Prostate gland (tissue), 2 donors: Measurements from ENCODE around the gene CRKL. TPM values are rescaled to one million over a fixed set of nuclear protein-coding genes. Genes with fewer than 3 reads are reported as not detected.

Experiments used
- DNase-seq: peaks from one replicate; pipeline ENCODE4 v3.0.0-alpha.2; 2019; ENCODE audit warnings: low spot score
- H3K27ac ChIP-seq, 2 donors: fragments of 200-600 bp; sonication (generic); 2 replicates each; pipeline ENCODE4 v1.5.1; 2017 to 2019
- H3K27me3 ChIP-seq: fragments of 200-600 bp; sonication (generic); replicated peaks from 2 replicates; pipeline ENCODE4 v1.5.1; 2019; ENCODE audit not compliant: insufficient read depth
- H3K36me3 ChIP-seq, 2 donors: fragments of 200-600 bp; sonication (generic); 1 replicate in 1 of 2; 2 replicates in 1 of 2; pipeline versions ENCODE4 v1.5.1 to v1.8.1; 2017 to 2019
- H3K4me1 ChIP-seq: fragments of 200-600 bp; sonication (generic); replicated peaks from 2 replicates; pipeline ENCODE4 v1.5.1; 2019
- H3K4me3 ChIP-seq, 2 donors: fragments of 200-600 bp; sonication (generic); 2 replicates each; pipeline ENCODE4 v1.5.1; 2017 to 2019
- H3K9me3 ChIP-seq: fragments of 200-600 bp; sonication (generic); 2 replicates; pipeline ENCODE4 v1.5.1; 2017
- POLR2A ChIP-seq: fragments of 450-650 bp; IDR thresholded peaks from one replicate; pipeline ENCODE4 v1.6.1; 2016; ENCODE audit warnings: antibody characterized with exemption, mild to moderate bottlenecking
- POLR2AphosphoS5 ChIP-seq: sonication (generic); formaldehyde crosslinking; IDR thresholded peaks from one replicate; pipeline ENCODE4 v1.6.1; 2017; ENCODE audit warnings: antibody characterized with exemption
- WGBS: methylation state at CpG from one replicate; pipeline ENCODE4 v1.1.5; 2018; 5-methylcytosine and 5-hydroxymethylcytosine counted together
- intact Hi-C: fragments of 100-400 bp; cut with DNase I; formaldehyde crosslinking; loops from one replicate; pipeline ENCODE4 v1.14.2; 2022
- total RNA-seq, 2 donors: library from RNA; depleted of rRNA; stranded (reverse); fragments of >200 nt; gene quantifications; one replicate each; pipeline ENCODE4 v1.1.0, GENCODE V29; 2016
- TF ChIP-seq, protein P1 (sequence below), 4 experiments: fragments of 200-600 bp in 2 of 4; fragments of 450-650 bp in 2 of 4; sonication (generic) in 2 of 4; IDR thresholded peaks; 1 replicate in 3 of 4; 2 replicates in 1 of 4; pipeline ENCODE4 v1.5.1; 2016 to 2019; ENCODE audit warnings: antibody characterized with exemption in 4 of 4, mild to moderate bottlenecking in 2 of 4, moderate library complexity in 2 of 4

The CRKL gene
- total RNA-seq, 2 donors from 2014 or later, result 41.6 to 72.0 TPM

DNA sequence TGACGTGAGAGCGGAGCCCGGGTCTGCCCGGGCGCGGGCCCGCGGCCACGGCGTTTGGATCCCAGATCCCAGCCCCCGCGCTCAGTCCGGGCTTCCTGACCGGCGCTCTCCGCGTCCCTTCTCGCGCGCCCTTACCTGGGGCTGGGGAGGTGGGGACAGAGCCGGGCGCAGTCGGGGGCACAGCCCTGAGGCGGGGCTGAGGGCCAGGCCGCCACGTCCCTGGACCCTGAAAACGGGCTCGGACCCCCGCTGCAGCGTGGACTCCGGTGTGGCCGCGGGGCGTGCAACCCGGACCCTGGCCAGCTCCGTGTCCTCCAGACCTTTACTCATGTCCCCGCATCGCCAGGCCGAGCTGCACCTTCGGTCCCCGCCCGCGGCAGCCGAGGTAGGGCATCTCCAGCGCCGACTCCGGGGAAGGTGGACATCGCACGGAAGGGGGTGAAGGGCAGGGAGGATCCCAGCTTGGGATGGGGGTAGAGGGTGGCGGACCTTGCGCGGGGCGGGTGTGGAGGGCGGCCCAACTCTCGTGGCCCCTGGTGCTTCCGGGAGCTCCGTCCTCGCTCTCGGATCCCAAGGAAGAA, 40.0 kb downstream of the CRKL start:
- H3K27me3 ChIP-seq, result no peaks in the 10 kb centered on the region
- H3K27ac ChIP-seq, result peak overlapping the region; percentile 61 to 77
- WGBS, result under 1% methylated on average over 42 of the region's 59 CpGs
- TF ChIP-seq, protein P1, sequence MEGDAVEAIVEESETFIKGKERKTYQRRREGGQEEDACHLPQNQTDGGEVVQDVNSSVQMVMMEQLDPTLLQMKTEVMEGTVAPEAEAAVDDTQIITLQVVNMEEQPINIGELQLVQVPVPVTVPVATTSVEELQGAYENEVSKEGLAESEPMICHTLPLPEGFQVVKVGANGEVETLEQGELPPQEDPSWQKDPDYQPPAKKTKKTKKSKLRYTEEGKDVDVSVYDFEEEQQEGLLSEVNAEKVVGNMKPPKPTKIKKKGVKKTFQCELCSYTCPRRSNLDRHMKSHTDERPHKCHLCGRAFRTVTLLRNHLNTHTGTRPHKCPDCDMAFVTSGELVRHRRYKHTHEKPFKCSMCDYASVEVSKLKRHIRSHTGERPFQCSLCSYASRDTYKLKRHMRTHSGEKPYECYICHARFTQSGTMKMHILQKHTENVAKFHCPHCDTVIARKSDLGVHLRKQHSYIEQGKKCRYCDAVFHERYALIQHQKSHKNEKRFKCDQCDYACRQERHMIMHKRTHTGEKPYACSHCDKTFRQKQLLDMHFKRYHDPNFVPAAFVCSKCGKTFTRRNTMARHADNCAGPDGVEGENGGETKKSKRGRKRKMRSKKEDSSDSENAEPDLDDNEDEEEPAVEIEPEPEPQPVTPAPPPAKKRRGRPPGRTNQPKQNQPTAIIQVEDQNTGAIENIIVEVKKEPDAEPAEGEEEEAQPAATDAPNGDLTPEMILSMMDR (IDR thresholded peaks at IDR 0.05), result no peak
- TF ChIP-seq POLR2AphosphoS5, result no peak
- TF ChIP-seq POLR2A, result no peak
- no peaks in the 10 kb centered on the region for H3K36me3 ChIP-seq
- H3K9me3 ChIP-seq, result no peaks in the 10 kb centered on the region
- intact Hi-C loops, result loop anchor here (10.0 kb wide), 1 partner anchor 52 kb away; no protein-coding TSS in a partner anchor
- H3K4me1 ChIP-seq, result peaks cover 4% of the 10 kb centered on the region
- DNase-seq, result no peak
- H3K4me3 ChIP-seq, result peak overlapping the region; percentile 55 to 58

DNA sequence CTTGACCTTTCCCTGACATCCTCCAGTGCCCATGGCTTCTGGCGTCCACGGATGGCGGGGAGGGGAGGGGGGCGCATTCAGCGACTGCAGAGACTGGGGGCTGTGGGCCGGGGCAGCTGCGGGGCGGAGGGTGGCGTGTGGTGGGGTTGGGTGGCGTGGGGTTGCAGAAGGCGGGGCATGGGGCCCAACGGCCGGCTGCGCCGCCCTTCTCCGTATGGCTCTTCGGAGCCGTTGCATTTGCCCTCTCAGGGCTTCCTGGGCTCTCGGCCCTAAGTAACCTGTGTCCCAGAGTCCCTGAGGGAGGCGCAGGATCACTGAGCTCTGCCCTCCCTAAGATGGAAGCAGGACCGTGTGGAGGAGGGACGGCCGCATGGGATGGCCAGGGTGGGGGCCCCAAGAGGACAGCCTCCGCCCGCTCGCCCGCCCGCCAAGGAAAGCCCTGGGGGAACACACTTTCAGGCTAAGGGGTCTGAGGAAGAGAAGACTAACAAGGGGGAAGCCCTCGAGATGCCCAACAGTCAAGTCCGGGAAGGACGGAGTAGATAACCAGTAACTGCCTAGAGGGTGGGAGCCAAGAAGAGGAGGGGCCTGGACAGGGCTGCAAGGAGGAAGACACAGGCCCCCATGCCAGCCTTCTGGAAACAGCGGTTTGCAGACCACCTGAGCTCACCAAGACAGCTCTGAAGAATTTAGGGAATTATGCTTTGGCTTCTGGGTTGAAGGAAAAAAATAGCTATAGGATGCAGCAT, 40.6 kb downstream of the CRKL start:
- intact Hi-C loops, result loop anchor here (10.0 kb wide), 1 partner anchor 53 kb away; no protein-coding TSS in a partner anchor
- H3K4me3 ChIP-seq, result peak overlapping the region; percentile 55 to 58

DNA sequence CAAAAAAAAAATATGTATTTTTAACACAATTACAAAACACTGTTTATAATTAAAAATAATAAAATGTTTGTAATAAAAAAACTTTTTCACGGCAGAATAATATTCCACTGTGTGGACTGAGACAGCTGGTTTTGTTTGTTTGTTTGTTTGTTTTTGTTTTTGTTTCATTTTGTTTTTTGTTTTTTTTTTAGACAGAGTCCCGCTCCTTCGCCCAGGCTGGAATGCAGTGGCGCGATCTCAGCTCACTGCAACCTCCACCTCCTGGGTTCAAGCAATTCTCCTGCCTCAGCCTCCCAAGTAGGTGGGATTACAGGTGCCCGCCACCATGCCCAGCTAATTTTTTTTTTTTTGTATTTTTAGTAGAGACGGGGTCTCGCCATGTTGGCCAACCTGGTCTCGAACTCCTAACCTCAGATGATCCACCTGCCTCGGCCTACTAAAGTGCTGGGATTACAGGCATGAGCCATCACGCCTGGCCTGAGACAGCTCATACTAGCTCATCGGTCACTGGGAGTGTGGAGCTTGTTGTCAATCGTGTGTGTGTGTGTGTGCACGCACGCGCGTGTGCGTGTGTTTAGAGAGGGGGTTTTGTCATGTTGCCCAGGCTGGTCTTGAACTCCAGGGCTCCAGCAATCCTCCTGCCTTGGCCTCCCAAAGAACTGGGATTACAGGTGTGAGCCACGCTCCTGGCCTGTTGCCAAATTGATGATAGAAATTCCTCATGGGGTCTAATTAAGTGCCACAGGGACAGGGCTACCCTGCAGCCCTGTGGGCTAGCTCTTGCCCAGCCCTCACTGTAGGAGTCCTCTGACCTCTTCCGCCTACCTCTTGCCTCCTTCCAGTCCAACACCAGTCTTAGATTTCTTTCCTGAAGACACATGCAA, 42.6 kb downstream of the CRKL start:
- Histone ChIP-seq H3K9me3 (no peaks in the 10 kb centered on the region), H3K4me3 (no peak overlapping the region), H3K4me1 (no peaks in the 10 kb centered on the region), H3K27ac (no peak overlapping the region), H3K27me3 (no peaks in the 10 kb centered on the region), H3K36me3 (no peaks in the 10 kb centered on the region)
- intact Hi-C loops, result loop anchor here (10.0 kb wide), 1 partner anchor 55 kb away; no protein-coding TSS in a partner anchor
- TF ChIP-seq, protein P1 (IDR thresholded peaks at IDR 0.05), result no peak
- TF ChIP-seq POLR2A, result no peak
- no peak for TF ChIP-seq POLR2AphosphoS5
- WGBS, result 94% methylated on average over 20 of the region's 20 CpGs
- DNase-seq, result no peak

More for the DNA sequence above, 40.6 kb downstream of the CRKL start:
- TF ChIP-seq POLR2AphosphoS5, result no peak
- TF ChIP-seq, protein P1 (IDR thresholded peaks at IDR 0.05), result no peak
- TF ChIP-seq POLR2A, result no peak
- under 1% methylated on average over 30 of the region's 32 CpGs for WGBS
- H3K36me3 ChIP-seq, result no peaks in the 10 kb centered on the region
- no peaks in the 10 kb centered on the region for H3K9me3 ChIP-seq
- DNase-seq, result no peak
- peak overlapping the region; percentile 61 to 77 for H3K27ac ChIP-seq
- no peaks in the 10 kb centered on the region for H3K27me3 ChIP-seq
- peaks cover 3% of the 10 kb centered on the region for H3K4me1 ChIP-seq

DNA sequence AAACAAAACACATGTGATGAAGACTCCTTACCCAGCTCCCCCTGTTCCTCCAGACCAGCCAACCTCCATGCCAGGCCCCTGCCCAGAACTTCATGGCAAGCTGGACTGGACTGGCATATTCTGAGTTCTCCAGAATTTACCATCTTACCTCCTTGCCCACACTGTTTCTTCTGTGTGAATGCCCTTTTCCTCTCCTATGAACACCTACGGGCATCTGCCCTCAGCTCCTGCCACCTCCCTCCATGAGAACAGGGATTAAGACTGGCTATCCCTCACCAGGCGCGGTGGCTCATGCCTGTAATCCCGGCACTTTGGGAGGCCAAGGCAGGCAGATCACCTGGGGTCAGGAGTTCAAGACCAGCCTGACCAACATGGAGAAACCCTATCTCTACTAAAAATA, 43.4 kb downstream of the CRKL start:
- no peaks in the 10 kb centered on the region for H3K4me1 ChIP-seq
- no peak overlapping the region for H3K4me3 ChIP-seq
- no peak for TF ChIP-seq POLR2AphosphoS5
- TF ChIP-seq POLR2A, result no peak
- TF ChIP-seq, protein P1 (IDR thresholded peaks at IDR 0.05), result no peak
- no peaks in the 10 kb centered on the region for H3K36me3 ChIP-seq
- intact Hi-C loops, result no loop called here
- no peaks in the 10 kb centered on the region for H3K9me3 ChIP-seq
- 98% methylated on average over 4 of the region's 4 CpGs for WGBS
- H3K27ac ChIP-seq, result no peak overlapping the region
- no peaks in the 10 kb centered on the region for H3K27me3 ChIP-seq
- no peak for DNase-seq
